ENCODE data around the gene MIA.
"Not testable (repeated sequence)": the region's sequence is repeated elsewhere in the genome, so short reads cannot be mapped to it uniquely, and the experiment has no call there.

The MIA gene

DNA sequence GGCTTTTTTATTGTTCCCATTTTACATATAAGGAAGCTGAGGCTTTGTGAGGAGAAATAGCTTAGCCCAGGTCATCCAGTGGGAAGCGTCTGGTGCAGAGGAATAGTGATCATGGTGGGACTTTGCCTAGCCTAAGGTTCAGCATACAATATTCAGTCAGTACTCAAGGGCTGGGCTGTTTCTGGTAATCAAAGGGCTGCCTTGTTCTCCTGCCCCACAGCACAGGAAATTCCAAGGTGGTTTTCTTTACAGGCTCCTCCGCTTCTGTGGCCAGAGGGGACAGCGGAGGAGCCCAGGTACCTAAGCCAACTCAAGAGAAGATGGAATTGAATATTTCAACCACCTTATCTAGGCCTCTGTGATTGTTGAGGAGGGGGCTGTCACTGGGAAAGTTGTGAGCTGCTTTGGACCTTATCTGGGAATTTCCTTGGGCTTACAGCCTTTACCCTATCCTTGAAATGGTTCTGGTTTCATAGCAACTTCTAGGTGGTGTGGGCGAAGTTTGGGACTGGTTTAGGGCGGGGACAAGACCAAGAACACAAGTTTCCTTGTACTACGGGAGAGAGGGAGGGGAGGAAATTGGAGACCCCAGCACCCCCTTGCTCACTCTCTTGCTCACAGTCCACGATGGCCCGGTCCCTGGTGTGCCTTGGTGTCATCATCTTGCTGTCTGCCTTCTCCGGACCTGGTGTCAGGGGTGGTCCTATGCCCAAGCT is at the start of gene MIA:
TSS of gene MIA (plus strand) at position 606 of the 716 bp plus-strand sequence. CDS start at position 628, 22 bp downstream.
- H3K4me3 ChIP-seq (replicated peaks in 1 of 2; ENCODE audit: low read depth in 2 of 2, low read length in 2 of 2) = no peak within 1 kb of the TSS
- no peak for DNase-seq (ENCODE audit: low read depth in 2 of 2)
- TF ChIP-seq, protein P1, sequence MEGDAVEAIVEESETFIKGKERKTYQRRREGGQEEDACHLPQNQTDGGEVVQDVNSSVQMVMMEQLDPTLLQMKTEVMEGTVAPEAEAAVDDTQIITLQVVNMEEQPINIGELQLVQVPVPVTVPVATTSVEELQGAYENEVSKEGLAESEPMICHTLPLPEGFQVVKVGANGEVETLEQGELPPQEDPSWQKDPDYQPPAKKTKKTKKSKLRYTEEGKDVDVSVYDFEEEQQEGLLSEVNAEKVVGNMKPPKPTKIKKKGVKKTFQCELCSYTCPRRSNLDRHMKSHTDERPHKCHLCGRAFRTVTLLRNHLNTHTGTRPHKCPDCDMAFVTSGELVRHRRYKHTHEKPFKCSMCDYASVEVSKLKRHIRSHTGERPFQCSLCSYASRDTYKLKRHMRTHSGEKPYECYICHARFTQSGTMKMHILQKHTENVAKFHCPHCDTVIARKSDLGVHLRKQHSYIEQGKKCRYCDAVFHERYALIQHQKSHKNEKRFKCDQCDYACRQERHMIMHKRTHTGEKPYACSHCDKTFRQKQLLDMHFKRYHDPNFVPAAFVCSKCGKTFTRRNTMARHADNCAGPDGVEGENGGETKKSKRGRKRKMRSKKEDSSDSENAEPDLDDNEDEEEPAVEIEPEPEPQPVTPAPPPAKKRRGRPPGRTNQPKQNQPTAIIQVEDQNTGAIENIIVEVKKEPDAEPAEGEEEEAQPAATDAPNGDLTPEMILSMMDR (IDR thresholded peaks at IDR 0.05; ENCODE audit: low read depth, low read length) = no peak

- no peak overlapping the region for H3K4me3 ChIP-seq (replicated peaks in 1 of 2; ENCODE audit: low read depth in 2 of 2, low read length in 2 of 2)
- TF ChIP-seq, protein P1 (IDR thresholded peaks at IDR 0.05; ENCODE audit: low read depth, low read length) = no peak
- DNase-seq (ENCODE audit: low read depth in 2 of 2) = no peak
These were observed 49.0 kb upstream of the MIA start for GRCh38 chr19:40726279-40726678.

- H3K4me3 ChIP-seq (replicated peaks in 1 of 2; ENCODE audit: low read depth in 2 of 2, low read length in 2 of 2); DNase-seq (ENCODE audit: low read depth in 2 of 2): not testable (repeated sequence)
These were observed 45.3 kb upstream of the MIA start for GRCh38 chr19:40730065-40730464.

DNA sequence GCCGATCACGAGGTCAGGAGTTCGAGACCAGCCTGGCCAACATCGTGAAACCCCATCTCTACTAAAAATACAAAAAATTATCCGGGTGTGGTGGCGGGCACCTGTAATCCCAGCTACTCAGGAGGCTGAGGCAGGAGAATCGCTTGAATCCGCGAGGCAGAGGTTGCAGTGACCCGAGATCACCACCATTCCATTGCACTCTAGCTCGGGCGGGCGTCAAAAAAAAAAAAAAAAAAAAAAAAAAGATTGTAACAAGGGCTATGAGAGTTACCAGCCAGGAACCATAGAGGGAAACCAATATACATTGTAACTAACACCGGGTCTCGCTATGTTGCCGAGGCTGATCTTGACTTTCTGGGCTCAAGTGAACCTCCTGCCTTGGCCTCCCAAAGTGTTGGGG is 43.0 kb upstream of the MIA start:
- not testable (repeated sequence) for DNase-seq (ENCODE audit: low read depth in 2 of 2); H3K4me3 ChIP-seq (replicated peaks in 1 of 2; ENCODE audit: low read depth in 2 of 2, low read length in 2 of 2)

GRCh38 chr19:40733149-40733548 is 42.2 kb upstream of the MIA start:
- TF ChIP-seq, protein P1 (IDR thresholded peaks at IDR 0.05; ENCODE audit: low read depth, low read length) = no peak
- H3K4me3 ChIP-seq (replicated peaks in 1 of 2; ENCODE audit: low read depth in 2 of 2, low read length in 2 of 2) = no peak overlapping the region
- DNase-seq (ENCODE audit: low read depth in 2 of 2) = no peak

- H3K4me3 ChIP-seq (replicated peaks in 1 of 2; ENCODE audit: low read depth in 2 of 2, low read length in 2 of 2) = no peak overlapping the region
- no peak for DNase-seq (ENCODE audit: low read depth in 2 of 2)
- TF ChIP-seq, protein P1 (IDR thresholded peaks at IDR 0.05; ENCODE audit: low read depth, low read length) = no peak
These were observed 40.1 kb upstream of the MIA start for GRCh38 chr19:40735013-40735771.

GRCh38 chr19:40736661-40737060 is 38.7 kb upstream of the MIA start:
- no peak for DNase-seq (ENCODE audit: low read depth in 2 of 2)
- H3K4me3 ChIP-seq (replicated peaks in 1 of 2; ENCODE audit: low read depth in 2 of 2, low read length in 2 of 2) = no peak overlapping the region
- TF ChIP-seq, protein P1 (IDR thresholded peaks at IDR 0.05; ENCODE audit: low read depth, low read length) = no peak

Measured in cardiac fibroblast (primary cell).